BE2C (cell line): Measurements from ENCODE around the gene C12orf56.
"Not testable (repeated sequence)": the region's sequence is repeated elsewhere in the genome, so short reads cannot be mapped to it uniquely, and the experiment has no call there.

ENCODE experiments used
- DNase-seq: peaks from one replicate; pipeline ENCODE4 v3.0.0-alpha.2; 2020
- H3K27me3 ChIP-seq: fragments of 250-450 bp; sonication (Bioruptor Pico); 2 replicates; pipeline ENCODE4 v1.5.1; 2020; ENCODE audit warnings: mild to moderate bottlenecking
- H3K36me3 ChIP-seq: fragments of 250-450 bp; sonication (Bioruptor Pico); 2 replicates; pipeline ENCODE4 v1.5.1; 2020; ENCODE audit warnings: mild to moderate bottlenecking
- H3K4me1 ChIP-seq: fragments of 250-450 bp; sonication (Bioruptor Pico); 2 replicates; pipeline ENCODE4 v1.5.1; 2020
- H3K4me3 ChIP-seq: 2 replicates; pipeline ENCODE4 v1.5.1; 2011; ENCODE audit warnings: low read depth, low read length
- H3K9me3 ChIP-seq: fragments of 250-450 bp; sonication (Bioruptor Pico); 2 replicates; pipeline ENCODE4 v1.5.1; 2020
- CTCF ChIP-seq: IDR thresholded peaks from 2 replicates; pipeline ENCODE4 v1.5.1; 2012; ENCODE audit warnings: mild to moderate bottlenecking, low read depth, low read length

The C12orf56 gene

GRCh38 chr12:64335886-64336466, 54.6 kb downstream of the C12orf56 start:
- no peaks in the 10 kb centered on the region for H3K4me1 ChIP-seq
- no peak for DNase-seq
- TF ChIP-seq CTCF, result no peak
- H3K36me3 ChIP-seq, result no peaks in the 10 kb centered on the region
- H3K27me3 ChIP-seq, result peaks cover 11% of the 10 kb centered on the region
- no peak overlapping the region for H3K4me3 ChIP-seq
- H3K9me3 ChIP-seq, result no peaks in the 10 kb centered on the region

GRCh38 chr12:64332938-64333337, 57.6 kb downstream of the C12orf56 start:
- no peak for TF ChIP-seq CTCF
- DNase-seq, result no peak
- no peak overlapping the region for H3K4me3 ChIP-seq
- H3K36me3 ChIP-seq, result no peaks in the 10 kb centered on the region
- H3K9me3 ChIP-seq, result no peaks in the 10 kb centered on the region
- H3K27me3 ChIP-seq, result peaks cover 6% of the 10 kb centered on the region
- H3K4me1 ChIP-seq, result no peaks in the 10 kb centered on the region

GRCh38 chr12:64332296-64332695, 58.3 kb downstream of the C12orf56 start:
- no peak for TF ChIP-seq CTCF
- Histone ChIP-seq H3K4me1 (no peaks in the 10 kb centered on the region), H3K36me3 (no peaks in the 10 kb centered on the region), H3K9me3 (no peaks in the 10 kb centered on the region), H3K4me3 (no peak overlapping the region), H3K27me3 (peaks cover 5% of the 10 kb centered on the region)
- no peak for DNase-seq

- H3K4me1 ChIP-seq, H3K36me3 ChIP-seq, H3K9me3 ChIP-seq, DNase-seq, H3K4me3 ChIP-seq: not testable (repeated sequence)
- peaks cover 15% of the 10 kb centered on the region for H3K27me3 ChIP-seq
Measured at GRCh38 chr12:64329031-64329710, 61.4 kb downstream of the C12orf56 start.

- H3K4me1 ChIP-seq, result no peaks in the 10 kb centered on the region
- H3K27me3 ChIP-seq, result peaks cover 12% of the 10 kb centered on the region
- no peaks in the 10 kb centered on the region for H3K36me3 ChIP-seq
- no peak for TF ChIP-seq CTCF
- no peaks in the 10 kb centered on the region for H3K9me3 ChIP-seq
- H3K4me3 ChIP-seq, result no peak overlapping the region
- DNase-seq, result no peak
Measured at GRCh38 chr12:64325055-64325454, 65.5 kb downstream of the C12orf56 start.

GRCh38 chr12:64323476-64324225, 66.9 kb downstream of the C12orf56 start:
- H3K36me3 ChIP-seq, result no peaks in the 10 kb centered on the region
- no peaks in the 10 kb centered on the region for H3K4me1 ChIP-seq
- H3K27me3 ChIP-seq, result peaks cover 12% of the 10 kb centered on the region

More at GRCh38 chr12:64323476-64324225, 66.9 kb downstream of the C12orf56 start:
- TF ChIP-seq CTCF, result no peak
- DNase-seq, result no peak
- Histone ChIP-seq H3K4me3 (no peak overlapping the region), H3K9me3 (no peaks in the 10 kb centered on the region)
